GM13976 (cell line): ENCODE data around the gene ACTRT3.

Experiments used
- DNase-seq: peaks from one replicate; pipeline ENCODE4 v3.0.0; 2012; ENCODE audit warnings: low spot score
- in situ Hi-C: fragments of 300-500 bp; cut with MboI; formaldehyde crosslinking; loops from one replicate; pipeline ENCODE4 v1.12.0; 2022; ENCODE audit warnings: low sequenced_read_pairs, mixed read lengths, inconsistent platforms; ENCODE audit not compliant: unreplicated experiment
- TF ChIP-seq, protein P1 (sequence below): IDR thresholded peaks from 2 replicates; pipeline ENCODE4 v1.5.1; 2012; ENCODE audit warnings: borderline replicate concordance, mild to moderate bottlenecking; ENCODE audit not compliant: insufficient read depth; ENCODE audit errors: extremely low read depth, missing control alignments, control extremely low read depth

Gene ACTRT3

DNA sequence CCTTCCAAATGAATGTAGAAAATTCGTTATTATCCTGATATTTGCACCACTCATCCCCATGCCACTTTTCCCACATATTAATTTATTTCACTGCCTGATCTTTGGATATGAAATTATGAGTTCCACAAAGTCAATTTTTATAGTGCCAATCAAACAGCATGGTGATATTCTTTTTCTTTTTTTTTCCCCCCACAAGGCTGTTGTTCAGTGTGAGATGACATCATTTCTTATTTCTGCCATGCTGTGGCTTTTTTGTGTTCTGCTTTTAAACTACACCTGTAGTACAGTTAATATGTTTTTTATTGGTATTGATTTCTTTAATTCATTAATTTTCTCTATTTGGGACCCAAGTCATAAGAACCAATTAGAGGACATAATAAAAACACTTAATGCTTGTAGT is 18.4 kb upstream of the ACTRT3 start:
- in situ Hi-C loops = no loop called here
- DNase-seq = no peak
- TF ChIP-seq, protein P1, sequence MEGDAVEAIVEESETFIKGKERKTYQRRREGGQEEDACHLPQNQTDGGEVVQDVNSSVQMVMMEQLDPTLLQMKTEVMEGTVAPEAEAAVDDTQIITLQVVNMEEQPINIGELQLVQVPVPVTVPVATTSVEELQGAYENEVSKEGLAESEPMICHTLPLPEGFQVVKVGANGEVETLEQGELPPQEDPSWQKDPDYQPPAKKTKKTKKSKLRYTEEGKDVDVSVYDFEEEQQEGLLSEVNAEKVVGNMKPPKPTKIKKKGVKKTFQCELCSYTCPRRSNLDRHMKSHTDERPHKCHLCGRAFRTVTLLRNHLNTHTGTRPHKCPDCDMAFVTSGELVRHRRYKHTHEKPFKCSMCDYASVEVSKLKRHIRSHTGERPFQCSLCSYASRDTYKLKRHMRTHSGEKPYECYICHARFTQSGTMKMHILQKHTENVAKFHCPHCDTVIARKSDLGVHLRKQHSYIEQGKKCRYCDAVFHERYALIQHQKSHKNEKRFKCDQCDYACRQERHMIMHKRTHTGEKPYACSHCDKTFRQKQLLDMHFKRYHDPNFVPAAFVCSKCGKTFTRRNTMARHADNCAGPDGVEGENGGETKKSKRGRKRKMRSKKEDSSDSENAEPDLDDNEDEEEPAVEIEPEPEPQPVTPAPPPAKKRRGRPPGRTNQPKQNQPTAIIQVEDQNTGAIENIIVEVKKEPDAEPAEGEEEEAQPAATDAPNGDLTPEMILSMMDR = no peak

DNA sequence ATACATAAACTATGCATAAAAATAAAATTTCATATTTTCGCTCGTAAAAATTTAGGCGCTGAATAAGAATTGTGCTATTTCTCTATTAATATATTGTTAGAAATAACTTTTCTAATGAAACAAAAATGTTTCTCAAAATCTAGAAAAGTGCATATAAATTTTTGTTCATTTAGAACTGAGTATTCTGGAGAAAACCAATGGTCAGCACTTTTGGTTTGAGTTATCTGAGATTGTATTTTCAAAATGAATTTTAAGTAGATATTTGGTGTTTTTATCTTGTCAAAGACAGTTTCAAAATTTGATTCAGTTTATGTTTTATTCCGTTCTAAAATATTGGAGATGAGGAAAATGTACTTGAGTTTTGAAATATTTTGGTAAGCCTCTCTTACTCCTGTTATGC is 17.8 kb upstream of the ACTRT3 start:
- in situ Hi-C loops = no loop called here
- DNase-seq = no peak
- TF ChIP-seq, protein P1 = no peak

- in situ Hi-C loops = no loop called here
- no peak for DNase-seq
- TF ChIP-seq, protein P1 = no peak
Measured at GRCh38 chr3:169781209-169781855, 12.0 kb upstream of the ACTRT3 start.

- TF ChIP-seq, protein P1 = no peak
- DNase-seq = no peak
- in situ Hi-C loops = no loop called here
Measured at GRCh38 chr3:169780742-169781141, 11.4 kb upstream of the ACTRT3 start.

DNA sequence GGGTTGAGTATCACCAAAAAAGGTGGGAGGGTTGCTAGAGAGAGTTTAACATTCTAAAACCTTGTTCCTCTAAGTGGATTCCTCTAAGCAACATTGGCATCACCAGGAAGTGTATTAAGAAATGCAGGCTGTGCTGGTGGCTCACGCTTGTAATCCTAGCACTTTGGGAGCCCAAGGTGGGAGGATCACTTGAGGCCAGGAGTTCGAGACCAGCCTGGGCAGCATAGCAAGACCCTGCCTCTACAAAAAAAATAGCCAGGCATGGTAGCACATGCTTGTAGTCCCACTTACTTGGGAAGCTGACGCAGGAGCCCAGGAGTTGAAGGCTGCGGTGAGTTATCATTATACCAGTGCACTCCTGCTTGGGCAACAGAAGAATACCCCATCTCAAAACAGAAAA is 8.5 kb upstream of the ACTRT3 start:
- TF ChIP-seq, protein P1 = no peak
- DNase-seq = no peak
- in situ Hi-C loops = no loop called here

- in situ Hi-C loops = no loop called here
- DNase-seq = no peak
Measured at GRCh38 chr3:169774186-169774585, 4.8 kb upstream of the ACTRT3 start.

More at GRCh38 chr3:169774186-169774585, 4.8 kb upstream of the ACTRT3 start:
- TF ChIP-seq, protein P1 = no peak
